Measurements from ENCODE around the gene GATA5.

DNA sequence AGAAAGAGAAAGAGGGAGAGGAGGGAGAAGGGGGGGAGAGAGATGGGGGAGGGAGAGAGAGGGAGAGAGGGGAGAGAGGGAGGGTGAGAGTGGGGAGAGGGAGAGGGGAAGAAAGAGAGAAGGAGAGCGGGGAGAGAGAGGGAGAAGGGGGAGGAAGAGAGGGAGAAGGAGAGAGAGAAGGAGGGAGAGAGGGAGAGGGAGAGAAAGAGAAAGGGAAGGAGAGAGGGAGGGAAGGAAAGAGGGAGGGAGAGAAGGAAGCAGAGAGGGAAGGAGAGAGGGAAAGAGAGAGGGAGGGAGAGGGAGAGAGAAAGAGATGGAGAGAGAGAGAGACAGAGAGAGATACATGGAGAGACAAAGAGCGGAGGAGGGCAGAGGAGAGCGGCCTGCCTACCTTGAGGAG is 23.8 kb downstream of the GATA5 start:
- no peak for TF ChIP-seq FOXM1 (IDR thresholded peaks at IDR 0.05; ENCODE audit: low read depth)
- TF ChIP-seq, protein P1, sequence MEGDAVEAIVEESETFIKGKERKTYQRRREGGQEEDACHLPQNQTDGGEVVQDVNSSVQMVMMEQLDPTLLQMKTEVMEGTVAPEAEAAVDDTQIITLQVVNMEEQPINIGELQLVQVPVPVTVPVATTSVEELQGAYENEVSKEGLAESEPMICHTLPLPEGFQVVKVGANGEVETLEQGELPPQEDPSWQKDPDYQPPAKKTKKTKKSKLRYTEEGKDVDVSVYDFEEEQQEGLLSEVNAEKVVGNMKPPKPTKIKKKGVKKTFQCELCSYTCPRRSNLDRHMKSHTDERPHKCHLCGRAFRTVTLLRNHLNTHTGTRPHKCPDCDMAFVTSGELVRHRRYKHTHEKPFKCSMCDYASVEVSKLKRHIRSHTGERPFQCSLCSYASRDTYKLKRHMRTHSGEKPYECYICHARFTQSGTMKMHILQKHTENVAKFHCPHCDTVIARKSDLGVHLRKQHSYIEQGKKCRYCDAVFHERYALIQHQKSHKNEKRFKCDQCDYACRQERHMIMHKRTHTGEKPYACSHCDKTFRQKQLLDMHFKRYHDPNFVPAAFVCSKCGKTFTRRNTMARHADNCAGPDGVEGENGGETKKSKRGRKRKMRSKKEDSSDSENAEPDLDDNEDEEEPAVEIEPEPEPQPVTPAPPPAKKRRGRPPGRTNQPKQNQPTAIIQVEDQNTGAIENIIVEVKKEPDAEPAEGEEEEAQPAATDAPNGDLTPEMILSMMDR (IDR thresholded peaks at IDR 0.05) = no peak
- no peak for TF ChIP-seq TAF1 (IDR thresholded peaks at IDR 0.05; ENCODE audit: borderline replicate concordance, low read depth, low read length)
- TF ChIP-seq TEAD4 (IDR thresholded peaks at IDR 0.05; ENCODE audit: borderline replicate concordance, insufficient read depth) = no peak
- TF ChIP-seq POLR2AphosphoS5 (IDR thresholded peaks at IDR 0.05; ENCODE audit: low read depth, low read length) = no peak
- no peak for TF ChIP-seq CHD2 (IDR thresholded peaks at IDR 0.05; ENCODE audit: low read length, partially characterized antibody)
- no peak for TF ChIP-seq RCOR1 (IDR thresholded peaks at IDR 0.05; ENCODE audit: low read length)
- TF ChIP-seq, protein P2, sequence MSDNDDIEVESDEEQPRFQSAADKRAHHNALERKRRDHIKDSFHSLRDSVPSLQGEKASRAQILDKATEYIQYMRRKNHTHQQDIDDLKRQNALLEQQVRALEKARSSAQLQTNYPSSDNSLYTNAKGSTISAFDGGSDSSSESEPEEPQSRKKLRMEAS (IDR thresholded peaks at IDR 0.05; ENCODE audit: low read depth) = no peak
- no peak for TF ChIP-seq GATA2 (CRISPR knock-in tag; IDR thresholded peaks at IDR 0.05)
- no peak for TF ChIP-seq ELF1 (IDR thresholded peaks at IDR 0.05)
- TF ChIP-seq EP300 (IDR thresholded peaks at IDR 0.05; ENCODE audit: borderline replicate concordance in 1 of 2, low read depth in 1 of 2, low read length in 1 of 2) = no peak
- no peak for TF ChIP-seq NFIC (IDR thresholded peaks at IDR 0.05; ENCODE audit: borderline replicate concordance)
